HK-2 (cell line): ENCODE measurements around the gene EN2.
A peak's percentile ranks its signal among the peaks of the same experiment; 100 is the strongest.
"Not testable (repeated sequence)": the region's sequence is repeated elsewhere in the genome, so short reads cannot be mapped to it uniquely, and the experiment has no call there.

Experiments
- DNase-seq: peaks from one replicate; pipeline ENCODE4 v3.0.0-alpha.2; 2018; ENCODE audit not compliant: unreplicated experiment

EN2 gene

DNA sequence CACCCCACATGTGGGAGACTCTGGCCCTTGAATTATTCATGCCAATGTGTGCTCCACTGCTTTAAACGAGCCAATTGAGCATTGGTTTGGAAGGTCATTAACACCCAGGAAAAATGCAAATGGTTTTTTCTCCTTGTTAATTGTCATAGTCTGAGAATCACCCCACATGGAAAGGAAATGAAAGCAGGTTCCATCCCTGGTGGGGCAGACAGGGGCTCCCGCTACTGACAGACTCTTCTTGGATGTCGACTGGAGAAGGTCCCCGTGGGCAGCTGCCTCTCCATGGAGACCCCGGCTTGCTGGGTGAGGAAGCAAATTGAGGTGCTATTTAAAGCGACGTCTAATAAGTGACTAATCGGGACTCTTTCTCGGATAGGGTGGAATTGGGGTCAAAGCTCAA lies 32.0 kb upstream of the EN2 start:
- no peak for DNase-seq

- DNase-seq: peak; percentile 50
These were observed 31.2 kb upstream of the EN2 start for GRCh38 chr7:155426543-155427410.

DNA sequence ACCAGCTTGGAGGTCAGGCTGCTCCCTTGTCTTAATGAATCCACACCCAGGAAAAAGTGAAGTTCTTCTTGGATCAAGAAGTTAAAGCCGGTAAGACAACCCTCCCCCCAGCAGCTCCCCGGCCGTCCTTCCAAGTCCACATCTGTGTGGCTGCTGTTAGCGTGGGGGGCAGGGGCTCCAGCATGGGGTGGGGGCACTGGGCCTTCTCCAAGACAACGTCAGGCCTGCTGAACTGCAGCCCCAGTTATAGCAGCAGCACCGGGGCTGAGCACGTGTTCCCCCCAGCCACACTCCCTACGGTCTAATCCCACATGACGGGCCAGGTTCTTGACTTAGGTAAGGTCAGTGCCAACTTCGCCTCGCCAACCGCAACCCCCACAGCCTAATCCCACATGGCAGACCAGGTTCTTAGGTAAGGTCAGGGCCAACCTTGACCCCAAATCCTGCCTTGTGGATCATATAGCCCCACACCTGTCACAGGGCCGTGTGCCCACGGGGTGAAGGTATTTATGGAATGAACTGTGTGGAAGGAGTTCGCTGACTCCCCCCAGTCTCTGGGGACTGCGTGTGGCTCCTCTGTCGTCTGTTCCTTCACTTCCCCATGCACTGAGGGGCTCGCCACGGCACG lies 30.4 kb upstream of the EN2 start:
- DNase-seq: no peak

DNA sequence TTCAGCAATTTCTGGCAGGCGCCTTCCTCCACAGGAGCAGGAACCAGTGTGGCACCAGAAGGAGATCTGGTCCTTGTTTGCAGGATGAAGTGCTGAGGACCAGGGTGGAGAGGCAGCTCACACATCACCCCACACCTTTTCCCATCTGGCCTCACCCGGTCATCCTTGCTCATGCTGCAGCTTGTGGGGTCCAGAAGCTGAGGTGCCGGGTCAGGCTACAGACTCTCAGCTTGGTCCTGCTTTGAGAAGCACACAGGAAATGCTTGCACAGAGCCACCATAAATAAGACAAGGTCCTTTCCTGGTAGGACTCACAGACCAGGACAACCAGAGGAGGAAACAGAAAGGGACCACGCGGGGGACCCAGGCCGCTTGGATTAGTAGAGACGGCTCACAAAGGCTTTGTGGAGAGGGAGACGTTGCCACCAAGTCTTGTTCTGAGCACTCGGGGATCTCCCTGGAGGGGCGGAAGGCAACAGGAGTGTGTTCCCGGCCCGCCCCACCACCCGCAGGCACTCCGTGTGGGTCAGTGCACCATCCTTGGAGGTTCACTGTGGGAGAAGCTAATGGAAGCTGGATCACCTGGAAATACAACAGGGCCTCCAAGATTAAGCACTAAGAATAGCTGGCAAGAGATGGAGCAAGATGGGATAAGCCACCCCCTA lies 29.6 kb upstream of the EN2 start:
- DNase-seq: no peak

DNA sequence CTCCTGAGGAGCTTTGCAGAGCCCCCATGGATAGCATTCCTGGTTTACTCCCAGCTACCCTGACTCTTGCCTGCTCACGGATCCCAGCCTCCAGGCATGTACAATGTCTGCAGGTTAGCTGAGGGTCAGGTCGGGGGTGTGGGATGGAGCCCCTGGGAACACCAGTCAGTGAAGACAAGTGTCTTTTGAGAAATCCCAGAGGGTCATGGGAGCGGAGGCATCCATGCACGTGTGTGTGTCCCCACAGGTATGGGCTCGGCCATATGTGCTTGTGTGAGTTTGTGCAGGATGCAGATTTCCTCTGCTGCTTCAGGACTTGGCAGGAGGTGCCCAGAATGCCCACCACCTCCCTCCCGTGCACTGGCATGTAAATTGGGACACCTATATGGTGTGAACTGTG lies 28.3 kb upstream of the EN2 start:
- DNase-seq: no peak

DNA sequence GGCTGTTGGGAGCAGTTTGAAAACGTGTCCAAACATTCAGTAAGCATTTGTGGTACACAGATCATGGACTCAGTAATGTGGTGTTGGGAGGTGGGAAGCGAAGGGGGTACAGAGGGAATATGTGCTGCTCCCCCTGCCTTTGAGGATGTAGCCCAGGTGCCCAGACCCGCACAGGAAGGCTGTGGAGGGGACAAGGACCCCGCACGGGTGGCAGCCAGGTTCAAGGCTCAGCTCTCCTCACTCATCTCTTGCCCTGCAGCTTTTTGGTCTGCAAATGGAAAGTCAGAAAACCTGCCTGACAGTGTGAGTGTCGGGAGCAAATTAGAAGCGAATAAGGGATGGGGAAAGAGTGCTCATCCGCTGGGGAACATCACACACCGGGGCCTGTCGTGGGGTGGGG lies 27.3 kb upstream of the EN2 start:
- DNase-seq: no peak

DNA sequence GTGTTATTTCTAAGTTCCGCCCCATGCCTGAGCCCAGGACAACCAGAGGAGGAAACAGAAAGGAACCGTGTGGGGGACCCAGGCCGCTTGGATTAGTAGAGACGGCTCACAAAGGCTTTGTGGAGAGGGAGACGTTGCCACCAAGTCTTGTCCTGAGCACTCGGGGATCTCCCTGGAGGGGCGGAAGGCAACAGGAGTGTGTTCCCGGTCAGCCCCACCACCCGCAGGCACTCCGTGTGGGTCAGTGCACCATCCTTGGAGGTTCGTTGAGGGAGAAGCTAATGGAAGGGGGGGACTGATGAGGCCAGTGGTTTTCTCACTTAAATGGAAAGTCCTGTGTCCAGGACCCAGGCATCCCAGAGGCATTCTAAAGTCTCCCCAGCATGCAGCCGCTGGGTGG lies 26.7 kb upstream of the EN2 start:
- DNase-seq: no peak

- no peak for DNase-seq
These were observed 26.2 kb upstream of the EN2 start for GRCh38 chr7:155431711-155432110.

- no peak for DNase-seq
These were observed 22.8 kb upstream of the EN2 start for GRCh38 chr7:155435110-155435509.

- no peak for DNase-seq
These were observed 20.1 kb upstream of the EN2 start for GRCh38 chr7:155437836-155438235.

DNA sequence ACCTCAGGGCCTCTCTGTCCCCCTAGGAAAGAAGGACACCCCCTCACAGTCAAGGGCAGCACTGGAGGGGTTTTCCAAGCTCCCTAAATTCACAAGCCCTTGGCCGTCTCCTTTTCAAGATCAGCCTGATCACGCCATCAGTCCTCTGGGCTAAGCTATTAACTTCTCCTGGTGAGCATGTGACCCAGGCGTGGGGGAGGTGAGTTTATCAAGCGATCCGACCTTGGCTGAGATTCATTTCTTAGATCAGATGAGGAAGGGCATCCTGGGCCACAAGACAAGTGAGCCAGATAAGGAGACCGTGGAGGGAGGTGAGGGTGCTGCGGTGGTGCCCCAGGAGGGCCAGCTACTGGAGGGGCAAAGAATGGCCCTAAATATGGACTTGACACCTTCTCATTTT lies 19.2 kb upstream of the EN2 start:
- no peak for DNase-seq

DNA sequence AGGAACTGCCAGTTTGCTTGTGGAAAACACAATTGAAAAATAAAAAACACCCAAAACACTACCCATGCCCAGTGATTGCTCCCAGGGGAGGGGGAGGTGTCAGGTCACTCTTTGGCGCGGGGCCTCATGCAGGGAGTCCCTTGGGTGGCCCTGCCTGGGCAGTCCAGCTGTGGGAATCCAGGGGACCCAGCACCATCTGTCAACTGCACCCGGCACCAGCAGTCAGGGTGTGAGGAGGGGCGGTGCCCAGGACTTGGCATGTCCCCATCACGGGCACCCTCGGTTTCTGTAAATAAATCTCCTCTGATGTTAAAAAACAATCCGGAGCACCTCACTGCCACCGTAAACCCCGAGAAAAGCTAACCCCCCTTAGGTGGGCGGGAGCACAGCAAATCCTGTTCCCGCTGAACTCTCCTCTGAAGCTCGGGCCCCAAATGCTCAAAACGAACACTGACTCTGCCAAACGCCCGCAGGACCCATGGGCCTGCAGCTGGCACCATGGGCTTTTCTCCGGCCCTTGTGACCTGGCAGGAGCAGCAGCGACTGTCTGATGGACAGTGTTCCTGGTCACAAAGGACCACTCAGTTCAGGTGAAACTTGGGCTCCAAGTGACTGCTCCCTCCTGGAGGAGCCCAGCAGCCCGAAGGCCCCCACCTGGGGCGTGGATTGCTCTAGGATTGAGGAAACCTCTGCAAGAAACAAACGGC lies 18.5 kb upstream of the EN2 start:
- DNase-seq: no peak

- no peak for DNase-seq
These were observed 17.9 kb upstream of the EN2 start for GRCh38 chr7:155440018-155440410.

DNA sequence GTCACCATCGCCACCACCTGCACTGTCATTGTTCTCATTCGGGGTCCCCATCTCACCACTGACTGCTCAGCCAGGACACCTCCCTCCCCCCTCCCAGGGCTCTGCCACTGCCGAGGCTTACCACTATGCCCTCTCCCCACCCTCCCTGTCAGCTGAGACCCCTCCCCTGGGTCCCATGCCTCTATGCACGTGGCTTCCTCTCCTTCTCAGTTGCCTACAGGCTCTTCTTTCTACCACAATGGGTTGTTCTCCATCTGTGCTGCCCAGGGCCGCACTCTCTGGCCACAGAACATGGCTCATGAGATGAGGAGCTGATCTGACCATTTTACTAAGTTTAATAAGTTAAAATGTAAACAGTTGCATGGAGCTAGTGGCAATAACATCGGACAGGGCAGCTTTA lies 16.1 kb upstream of the EN2 start:
- no peak for DNase-seq

- no peak for DNase-seq
These were observed 13.2 kb upstream of the EN2 start for GRCh38 chr7:155444746-155445145.

- not testable (repeated sequence) for DNase-seq
These were observed 12.3 kb upstream of the EN2 start for GRCh38 chr7:155445606-155446005.

GRCh38 chr7:155447603-155448002 lies 10.3 kb upstream of the EN2 start:
- no peak for DNase-seq

GRCh38 chr7:155448632-155449007 lies 9.3 kb upstream of the EN2 start:
- DNase-seq: no peak

DNA sequence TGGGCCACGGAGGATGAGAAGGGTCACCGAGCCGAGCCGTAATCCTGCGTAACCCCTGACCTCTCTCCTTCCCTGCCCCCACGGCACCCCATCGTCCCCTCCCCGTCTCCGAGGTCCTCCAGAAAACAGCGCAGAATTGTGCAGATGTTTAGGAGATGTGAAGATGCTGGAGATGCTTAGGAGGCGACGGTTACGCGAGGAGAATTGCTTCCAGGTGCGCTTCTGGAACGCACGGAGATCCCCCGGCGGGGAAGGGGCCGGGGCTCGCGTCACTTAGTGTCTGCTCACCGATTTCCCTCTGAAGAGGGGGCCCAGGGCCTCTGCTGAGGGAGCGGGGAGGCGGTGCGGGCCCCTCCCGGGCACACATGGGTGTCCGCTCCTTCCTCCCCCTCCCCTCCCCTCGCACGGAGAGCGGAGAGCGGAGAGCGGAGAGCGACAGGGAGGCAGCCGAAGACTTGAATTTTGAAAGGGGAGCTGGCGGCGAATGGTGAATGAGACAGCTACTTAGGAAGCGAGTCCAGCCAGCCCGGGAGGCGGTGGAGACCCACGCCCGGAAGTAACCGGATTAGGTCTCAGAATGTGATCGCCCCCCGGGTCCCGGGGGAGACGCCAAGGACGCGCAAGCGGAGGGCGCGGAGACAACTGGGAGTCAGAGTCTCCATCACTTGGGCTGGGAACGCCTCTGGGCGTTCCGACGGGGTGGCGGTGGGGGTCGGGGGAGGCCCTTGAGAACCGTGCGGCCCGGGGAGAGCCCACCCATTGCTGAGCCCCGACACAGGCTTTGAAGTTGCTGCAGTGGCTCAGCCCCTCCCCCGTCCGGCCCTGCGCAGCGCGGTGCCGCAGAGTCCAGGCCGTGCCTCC lies 8.7 kb upstream of the EN2 start:
- DNase-seq: no peak

DNA sequence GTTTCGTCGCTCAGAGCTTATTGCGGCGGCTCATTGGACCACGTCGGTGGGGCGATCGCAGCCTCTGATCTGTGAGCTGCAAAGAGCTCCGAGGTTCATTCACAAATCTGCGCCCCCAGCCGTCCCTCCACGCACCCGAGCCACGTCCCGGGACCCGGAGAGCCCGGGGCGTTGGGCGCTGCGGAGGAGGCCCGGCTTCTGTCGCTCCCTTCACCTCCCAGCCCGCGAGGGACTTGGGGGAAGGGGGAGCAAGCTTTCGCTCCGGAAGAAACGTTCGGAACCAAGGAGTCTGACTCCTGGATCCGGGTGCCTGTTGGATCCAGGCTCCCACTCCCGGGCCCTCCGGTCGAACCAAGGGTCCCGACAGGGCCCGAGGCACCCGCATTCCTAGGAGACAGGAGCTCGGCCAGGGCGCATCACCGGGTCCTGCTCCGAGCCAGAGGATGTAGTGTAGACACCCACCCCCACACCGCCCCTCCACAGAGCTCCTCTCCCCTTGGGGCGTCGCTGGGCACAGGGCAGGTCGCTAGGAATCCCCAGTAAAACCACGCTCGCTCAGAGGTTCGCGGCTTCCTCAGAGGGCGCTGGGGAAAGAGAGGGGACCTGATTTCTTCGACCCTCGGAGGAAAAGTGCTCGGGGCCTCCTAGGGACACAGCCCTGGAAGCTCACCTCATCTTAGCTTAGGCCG lies 7.9 kb upstream of the EN2 start:
- DNase-seq: no peak

DNA sequence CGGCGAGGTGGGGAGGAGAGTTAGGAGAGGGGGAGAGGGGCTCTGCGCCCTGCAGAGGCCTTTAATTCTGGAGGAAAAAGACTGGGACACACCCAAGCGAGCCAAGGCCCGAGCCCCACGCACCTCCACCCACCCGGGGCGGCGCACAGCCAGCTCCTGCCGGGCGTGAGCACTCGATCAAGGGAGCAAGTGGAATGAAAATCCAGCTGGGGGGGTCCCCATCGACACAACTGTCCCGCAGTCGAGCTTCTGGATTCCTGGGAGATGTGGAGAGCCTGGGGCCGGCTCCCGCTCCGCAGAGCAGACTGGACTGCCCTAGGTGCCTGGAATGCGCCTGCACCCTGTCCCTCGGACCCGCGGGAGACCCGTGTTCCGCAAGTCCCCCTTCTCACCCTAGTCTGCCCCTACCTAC lies 7.4 kb upstream of the EN2 start:
- no peak for DNase-seq
